Endothelial cell of umbilical vein (primary cell): ENCODE data around the gene UGT8. TPM values are rescaled to one million over a fixed set of nuclear protein-coding genes. Genes with fewer than 3 reads are reported as not detected.

Experiments
- BruUV-seq: library from RNA; stranded (reverse); fragments of 400-500 nt; replicated peaks from 2 replicates; lab custom pipeline; 2021; lab: Mats Ljungman, UMichigan
- CTCF ChIA-PET: fragments of 300-600, 350-600 bp; sonication (Branson Sonifier 250); formaldehyde crosslinking; loops from one replicate; lab custom pipeline; 2021; ENCODE audit warnings: antibody characterized with exemption, inconsistent platforms; lab: Charles Lee
- POLR2A ChIA-PET: fragments of 300-600, 350-600 bp; sonication (Branson Sonifier 250); formaldehyde crosslinking; loops from one replicate; lab custom pipeline; 2021; ENCODE audit warnings: antibody characterized with exemption, inconsistent platforms; lab: Charles Lee
- DNase-seq: peaks from one replicate; pipeline ENCODE4 v3.0.0-alpha.2; 2011; ENCODE audit warnings: low read depth, low spot score
- FAIRE-seq: peaks from 2 replicates; lab custom pipeline; 2011; peaks lifted over from hg19 to GRCh38; lab: Jason Lieb, UNC
- H2AFZ ChIP-seq: 2 replicates; pipeline ENCODE4 v1.6.0; 2012; ENCODE audit warnings: low read depth, low read length, control low read depth, inconsistent platforms
- H3K27ac ChIP-seq: 2 replicates; pipeline ENCODE4 v1.5.1; 2011; ENCODE audit warnings: low read depth, mild to moderate bottlenecking, control low read depth, low read length, moderate library complexity; ENCODE audit not compliant: insufficient read depth
- H3K27me3 ChIP-seq, 2 experiments: 2 replicates each; pipeline versions ENCODE4 v1.6.0 to v1.6.1; 2011; ENCODE audit warnings: low read length in 2 of 2, mixed read lengths in 1 of 2; ENCODE audit not compliant: control insufficient read depth in 2 of 2, insufficient read depth in 2 of 2
- H3K36me3 ChIP-seq, 2 experiments: 2 replicates in 1 of 2; 3 replicates in 1 of 2; pipeline ENCODE4 v1.5.1; 2011; ENCODE audit warnings: low read length in 2 of 2, mild to moderate bottlenecking in 1 of 2, moderate library complexity in 1 of 2; ENCODE audit not compliant: control insufficient read depth in 2 of 2, insufficient read depth in 2 of 2; ENCODE audit errors: extremely low read depth in 1 of 2
- H3K4me1 ChIP-seq: 3 replicates; pipeline ENCODE4 v1.5.1; 2011; ENCODE audit warnings: mild to moderate bottlenecking, low read length; ENCODE audit not compliant: control insufficient read depth, insufficient read depth; ENCODE audit errors: extremely low read depth
- H3K4me2 ChIP-seq: 2 replicates; pipeline ENCODE4 v1.6.1; 2011; ENCODE audit warnings: low read length, control low read depth, mixed read lengths; ENCODE audit not compliant: insufficient read depth
- H3K4me3 ChIP-seq, 3 experiments: fragments of 200-600 bp in 1 of 3; sonication (generic), shearing (Covaris generic) in 1 of 3; replicated peaks in 1 of 3; 2 replicates each; pipeline ENCODE4 v1.5.1; 2011 to 2016; ENCODE audit warnings: control low read depth in 3 of 3, low read length in 3 of 3, mild to moderate bottlenecking in 2 of 3, inconsistent platforms in 1 of 3, low read depth in 1 of 3, moderate library complexity in 1 of 3; ENCODE audit not compliant: insufficient read depth in 1 of 3
- H3K79me2 ChIP-seq: 2 replicates; pipeline ENCODE4 v1.6.0; 2012; ENCODE audit warnings: low read length, inconsistent platforms; ENCODE audit not compliant: control insufficient read depth, insufficient read depth
- H3K9ac ChIP-seq: replicated peaks from 2 replicates; pipeline ENCODE3; 2011; ENCODE audit warnings: low read length, control low read depth; ENCODE audit not compliant: insufficient read depth; ENCODE audit errors: extremely low read depth
- H3K9me1 ChIP-seq: replicated peaks from 3 replicates; pipeline ENCODE4 v1.6.0; 2011; ENCODE audit warnings: mild to moderate bottlenecking, low read length; ENCODE audit not compliant: control insufficient read depth, insufficient read depth; ENCODE audit errors: extremely low read depth
- H3K9me3 ChIP-seq: replicated peaks from 2 replicates; pipeline ENCODE4 v1.5.1; 2012; ENCODE audit warnings: low read length, inconsistent platforms; ENCODE audit not compliant: control insufficient read depth, insufficient read depth
- H4K20me1 ChIP-seq: replicated peaks from 2 replicates; pipeline ENCODE3; 2011; ENCODE audit warnings: mild to moderate bottlenecking, low read length; ENCODE audit not compliant: control insufficient read depth, insufficient read depth; ENCODE audit errors: extremely low read depth
- EZH2 ChIP-seq: IDR thresholded peaks from 2 replicates; pipeline ENCODE4 v1.6.1; 2012; ENCODE audit warnings: borderline replicate concordance, low read depth, mild to moderate bottlenecking, moderate library complexity, low read length, inconsistent platforms; ENCODE audit not compliant: severe bottlenecking
- FOS ChIP-seq: IDR thresholded peaks from 2 replicates; pipeline ENCODE4 v1.6.1; 2011; ENCODE audit warnings: mild to moderate bottlenecking, low read length, moderate library complexity, borderline replicate concordance; ENCODE audit not compliant: insufficient read depth
- GATA2 ChIP-seq: IDR thresholded peaks from 2 replicates; pipeline ENCODE4 v1.7.0; 2011; ENCODE audit warnings: low read depth, mild to moderate bottlenecking, moderate library complexity, mixed read lengths, low read length; ENCODE audit not compliant: insufficient read length, insufficient read depth
- JUN ChIP-seq: IDR thresholded peaks from 2 replicates; pipeline ENCODE4 v1.6.1; 2011; ENCODE audit warnings: borderline replicate concordance, low read depth; ENCODE audit not compliant: insufficient read length, insufficient read depth
- MYC ChIP-seq: IDR thresholded peaks from one replicate; pipeline ENCODE4 v1.6.1; 2011; ENCODE audit warnings: mild to moderate bottlenecking, low read depth, low read length
- POLR2A ChIP-seq: IDR thresholded peaks from 2 replicates; pipeline ENCODE4 v1.6.1; 2012; ENCODE audit warnings: low read depth, mild to moderate bottlenecking, control low read depth, low read length
- POLR2AphosphoS5 ChIP-seq: IDR thresholded peaks from 2 replicates; pipeline ENCODE4 v1.6.1; 2012; ENCODE audit warnings: low read depth, mild to moderate bottlenecking, control low read depth, low read length, moderate library complexity; ENCODE audit not compliant: insufficient read depth
- dilution Hi-C: fragments of 300-500 bp; cut with MboI; formaldehyde crosslinking; loops from one replicate; pipeline ENCODE4 v1.15.0; 2019; ENCODE audit warnings: low sequenced_read_pairs; ENCODE audit not compliant: extremely low pct_ligation_motif_present
- intact Hi-C: fragments of 100-400 bp; cut with micrococcal nuclease; formaldehyde crosslinking; loops from one replicate; pipeline ENCODE4 v1.10.0; 2022
- polyA plus RNA-seq, 4 experiments: library from polyadenylated mRNA; depleted of rRNA in 3 of 4; stranded (reverse) in 3 of 4; unstranded in 1 of 4; fragments of >200 nt; gene quantifications; 2 replicates each; pipeline versions ENCODE4 v1.2.1 to v1.2.3, GENCODE V29; 2011 to 2012; ENCODE audit warnings: missing spikeins in 1 of 4
- total RNA-seq: library from RNA; stranded (reverse); gene quantifications from 2 replicates; pipeline ENCODE4 v1.2.3, GENCODE V29; 2021
- TF ChIP-seq, protein P1 (sequence below): IDR thresholded peaks from 2 replicates; pipeline ENCODE4 v1.6.1; 2011; ENCODE audit not compliant: insufficient read depth, insufficient read length
- TF ChIP-seq, protein P2 (sequence below), 2 donors: IDR thresholded peaks; 1 replicate in 1 of 2; 2 replicates in 1 of 2; pipeline ENCODE4 v1.5.1; 2011; ENCODE audit warnings: low read length in 2 of 2, mild to moderate bottlenecking in 2 of 2, moderate library complexity in 2 of 2, control low read depth in 1 of 2, inconsistent platforms in 1 of 2, low read depth in 1 of 2; ENCODE audit not compliant: insufficient read depth in 1 of 2; ENCODE audit errors: extremely low read depth in 1 of 2

The UGT8 gene
- total and polyA plus RNA-seq, 2 donors (not counting 3 experiments of a cell fraction or from before 2014, with no cell fraction given) = 0.11 TPM; not detected in 1

DNA sequence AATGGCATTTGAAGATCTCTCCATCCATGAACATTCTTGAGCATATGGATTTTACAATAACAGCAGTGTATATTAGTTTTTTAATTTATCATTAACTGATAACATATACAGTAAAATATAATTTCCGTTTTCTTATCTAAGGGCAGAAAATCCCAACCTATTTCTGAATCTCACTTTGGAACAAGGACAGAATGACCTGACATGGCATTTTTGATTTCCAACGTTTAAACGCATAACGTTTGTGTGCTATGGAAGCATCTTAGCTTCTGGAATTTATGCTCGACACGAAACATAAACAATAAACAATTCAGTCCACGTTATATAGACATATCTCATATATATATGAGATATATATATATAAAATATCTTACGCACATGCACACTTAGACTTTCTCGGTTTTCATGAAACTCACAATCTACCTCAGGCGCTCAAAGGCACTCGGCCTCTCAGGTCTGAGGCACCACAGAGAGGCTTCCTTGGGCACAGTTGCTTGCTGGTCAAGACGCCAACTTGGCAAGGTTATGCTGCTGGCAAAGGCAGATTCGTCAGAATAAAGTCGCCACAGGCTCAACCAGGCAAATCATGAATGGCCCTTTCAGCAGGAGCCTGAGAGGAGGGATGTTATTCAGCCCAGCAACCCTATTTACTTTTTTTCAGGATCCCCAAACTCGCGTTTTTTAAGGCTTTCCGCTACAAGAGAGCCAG lies 1.0 kb upstream of the UGT8 start:
- ChIA-PET POLR2A (no interaction called here), CTCF (no interaction called here)
- intact Hi-C loops = no loop called here
- Histone ChIP-seq H3K9ac (no peak overlapping the region), H2AFZ (no peak overlapping the region), H4K20me1 (no peaks in the 10 kb centered on the region), H3K27me3 (peaks cover 21 to 41% of the 10 kb centered on the region in 2 experiments), H3K27ac (no peak overlapping the region), H3K4me3 (no peak overlapping the region), H3K36me3 (no peaks in the 10 kb centered on the region), H3K4me1 (peaks cover 7% of the 10 kb centered on the region), H3K9me1 (no peaks in the 10 kb centered on the region), H3K4me2 (no peak overlapping the region), H3K9me3 (no peaks in the 10 kb centered on the region), H3K79me2 (no peaks in the 10 kb centered on the region)
- TF ChIP-seq GATA2 (no peak), MYC (no peak), FOS (no peak), JUN (no peak), EZH2 (no peak), POLR2A (no peak), POLR2AphosphoS5 (no peak)
- TF ChIP-seq, protein P1, sequence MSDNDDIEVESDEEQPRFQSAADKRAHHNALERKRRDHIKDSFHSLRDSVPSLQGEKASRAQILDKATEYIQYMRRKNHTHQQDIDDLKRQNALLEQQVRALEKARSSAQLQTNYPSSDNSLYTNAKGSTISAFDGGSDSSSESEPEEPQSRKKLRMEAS = no peak
- TF ChIP-seq, protein P2, sequence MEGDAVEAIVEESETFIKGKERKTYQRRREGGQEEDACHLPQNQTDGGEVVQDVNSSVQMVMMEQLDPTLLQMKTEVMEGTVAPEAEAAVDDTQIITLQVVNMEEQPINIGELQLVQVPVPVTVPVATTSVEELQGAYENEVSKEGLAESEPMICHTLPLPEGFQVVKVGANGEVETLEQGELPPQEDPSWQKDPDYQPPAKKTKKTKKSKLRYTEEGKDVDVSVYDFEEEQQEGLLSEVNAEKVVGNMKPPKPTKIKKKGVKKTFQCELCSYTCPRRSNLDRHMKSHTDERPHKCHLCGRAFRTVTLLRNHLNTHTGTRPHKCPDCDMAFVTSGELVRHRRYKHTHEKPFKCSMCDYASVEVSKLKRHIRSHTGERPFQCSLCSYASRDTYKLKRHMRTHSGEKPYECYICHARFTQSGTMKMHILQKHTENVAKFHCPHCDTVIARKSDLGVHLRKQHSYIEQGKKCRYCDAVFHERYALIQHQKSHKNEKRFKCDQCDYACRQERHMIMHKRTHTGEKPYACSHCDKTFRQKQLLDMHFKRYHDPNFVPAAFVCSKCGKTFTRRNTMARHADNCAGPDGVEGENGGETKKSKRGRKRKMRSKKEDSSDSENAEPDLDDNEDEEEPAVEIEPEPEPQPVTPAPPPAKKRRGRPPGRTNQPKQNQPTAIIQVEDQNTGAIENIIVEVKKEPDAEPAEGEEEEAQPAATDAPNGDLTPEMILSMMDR (IDR thresholded peaks at IDR 0.05; ENCODE audit: extremely low read depth in 1 of 2, insufficient read depth in 1 of 2, low read depth in 1 of 2, low read length in 2 of 2) = no peak
- no peak for DNase-seq
- no peak for FAIRE-seq
- no TSS peak for BruUV-seq
- dilution Hi-C loops = no loop called here
